NCI-H2107 treated with DMSO at 0.1 percent for 48 hours (cell line): ENCODE results near the gene WWOX.

ENCODE experiments used
- DNase-seq: peaks from one replicate; lab custom pipeline; 2025; ENCODE audit not compliant: unreplicated experiment; lab: John Stamatoyannopoulos, UW

WWOX gene

DNA sequence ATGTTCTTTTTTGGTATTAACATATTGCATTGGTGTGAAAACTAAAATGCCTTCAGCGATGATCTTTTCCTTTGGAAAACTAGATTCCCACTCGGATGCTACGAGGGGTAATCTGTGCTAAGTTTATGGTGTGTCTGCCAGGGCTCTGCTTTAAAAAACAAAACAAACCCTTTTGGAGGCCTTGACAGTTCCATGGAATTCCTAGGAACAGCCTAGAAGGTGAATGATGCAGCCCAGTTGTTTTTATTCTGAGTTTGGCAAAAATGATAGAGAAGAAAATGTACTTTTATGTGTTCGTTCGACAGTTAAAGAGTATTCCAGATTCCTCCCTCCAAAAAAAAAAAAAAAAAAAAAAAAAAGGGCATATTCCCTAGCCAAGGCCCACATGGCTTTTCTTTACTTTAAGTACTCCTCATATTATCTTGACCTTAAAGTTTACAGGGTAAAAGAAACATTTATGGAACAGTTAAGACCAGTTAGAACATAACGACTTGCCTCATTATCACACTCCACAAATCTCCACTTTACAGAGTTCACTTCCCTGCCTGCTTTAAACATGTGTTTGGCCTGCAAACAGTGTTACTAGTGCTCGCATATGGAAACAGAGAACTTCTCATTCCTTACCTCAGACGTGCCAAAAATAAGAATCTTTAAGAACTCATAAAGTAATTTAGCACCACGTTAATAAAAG is 159.1 kb downstream of the WWOX start:
- no peak for DNase-seq

DNA sequence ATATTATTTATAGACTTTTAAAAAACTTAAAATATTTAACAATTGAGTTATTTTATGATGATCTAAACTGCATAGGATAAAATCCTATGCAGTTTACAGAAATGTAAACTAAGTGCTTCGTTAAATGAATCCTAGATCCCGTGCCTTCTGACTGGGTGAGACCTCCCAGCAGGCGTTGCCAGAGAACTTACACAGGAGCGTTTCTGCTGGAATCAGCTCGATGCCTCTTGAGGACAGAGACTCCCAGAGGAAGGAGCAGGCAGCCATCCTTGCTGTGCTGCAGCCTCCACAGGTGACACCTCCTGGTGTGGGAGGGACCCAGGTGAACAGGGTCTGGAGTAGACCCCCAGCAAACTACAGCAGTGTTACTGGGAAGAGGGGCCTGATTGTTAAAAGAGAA is 160.4 kb downstream of the WWOX start:
- no peak for DNase-seq

DNA sequence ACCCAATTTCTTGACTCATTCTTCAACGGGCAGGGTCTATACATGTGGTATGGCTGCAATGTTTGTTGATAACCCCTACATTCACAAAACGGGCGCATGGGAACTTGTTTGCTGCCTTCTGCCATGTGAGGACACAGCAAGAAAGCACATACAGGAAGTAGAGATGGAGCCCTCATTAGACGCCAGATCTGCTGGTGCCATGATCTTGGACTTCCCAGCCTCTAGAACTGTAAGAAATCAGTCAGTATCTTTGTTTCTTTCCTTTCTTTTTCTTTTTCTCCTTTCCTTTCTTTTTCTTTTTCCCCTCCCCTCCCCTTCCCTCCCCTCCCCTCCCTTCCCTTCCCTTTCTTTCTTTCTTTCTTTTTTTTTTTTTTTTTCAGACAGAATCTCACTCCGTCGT is 165.2 kb downstream of the WWOX start:
- no peak for DNase-seq

DNA sequence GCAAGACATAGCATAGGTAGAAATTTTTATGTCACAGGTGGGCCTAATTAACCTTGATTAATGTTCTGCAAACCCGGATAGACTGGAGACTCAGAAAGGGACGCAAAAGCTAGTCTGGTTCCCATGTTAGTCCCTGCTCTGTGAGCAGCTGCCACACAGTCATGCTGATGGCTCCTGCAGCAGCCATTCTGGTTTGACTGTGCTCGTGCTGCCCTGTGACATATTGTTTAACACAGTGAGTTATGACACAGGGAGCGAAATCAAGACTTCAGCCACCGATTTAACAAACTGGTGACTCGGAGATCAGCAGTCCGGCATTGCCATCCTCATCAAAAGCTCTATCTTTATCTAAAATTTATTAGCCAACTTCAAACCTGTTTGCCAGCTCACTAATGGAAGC is 169.8 kb downstream of the WWOX start:
- no peak for DNase-seq

DNA sequence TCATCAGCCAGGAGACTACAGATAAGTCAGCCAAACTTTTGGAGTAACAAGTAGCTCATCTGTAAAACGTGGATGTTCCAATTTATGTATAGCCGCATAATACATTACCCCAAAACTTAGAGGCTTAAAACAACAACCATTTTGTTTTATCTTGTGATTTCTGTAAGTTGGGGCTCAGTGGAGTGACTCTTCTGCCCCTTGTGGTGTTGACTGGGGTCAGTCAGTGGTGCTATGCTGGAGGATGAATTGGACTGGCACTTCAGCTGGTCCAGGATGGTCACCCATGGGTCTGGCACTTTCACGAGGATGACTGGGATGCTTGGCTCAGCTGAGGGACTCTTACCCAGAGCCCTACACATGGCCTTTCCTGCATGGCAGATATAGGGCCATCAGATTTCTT is 172.5 kb downstream of the WWOX start:
- no peak for DNase-seq

DNA sequence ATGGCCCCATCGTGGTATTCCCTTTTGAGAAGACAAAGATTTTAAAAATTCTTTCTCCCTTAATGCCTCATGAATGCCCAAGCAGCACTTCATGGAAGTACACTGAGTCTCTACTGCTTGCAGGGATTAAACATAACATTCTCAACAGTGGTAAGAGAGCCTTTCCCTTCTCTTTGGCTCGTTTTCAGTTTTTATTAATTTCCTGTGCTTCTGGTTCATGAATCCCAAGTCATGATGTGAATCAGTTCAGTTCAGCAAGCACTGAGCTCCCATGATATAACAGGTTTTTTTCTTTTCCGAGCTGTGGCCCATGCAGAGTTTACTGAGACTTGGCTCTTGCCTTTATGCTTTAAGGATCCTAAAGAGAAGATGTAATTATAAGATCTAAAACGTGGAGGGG is 175.3 kb downstream of the WWOX start:
- no peak for DNase-seq

DNA sequence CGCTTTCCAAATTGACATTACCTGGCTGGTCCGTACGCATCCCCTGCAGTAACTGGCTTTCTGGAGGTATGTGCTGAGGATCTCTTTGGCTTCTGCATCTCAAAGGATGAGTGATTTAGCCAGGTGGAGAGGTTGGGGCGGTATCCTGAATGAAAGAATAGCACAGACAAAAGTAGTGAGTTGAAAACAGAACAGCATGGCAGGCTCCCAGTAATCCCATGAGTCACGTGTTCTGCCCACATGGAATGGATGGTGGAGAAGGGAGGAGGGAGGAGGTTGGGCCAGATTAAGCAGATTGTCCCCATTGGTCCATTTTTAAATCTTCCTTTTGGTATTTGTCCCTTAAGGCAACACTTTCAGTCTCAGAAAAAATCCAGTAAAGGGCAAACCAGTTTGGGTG is 176.0 kb downstream of the WWOX start:
- no peak for DNase-seq

DNA sequence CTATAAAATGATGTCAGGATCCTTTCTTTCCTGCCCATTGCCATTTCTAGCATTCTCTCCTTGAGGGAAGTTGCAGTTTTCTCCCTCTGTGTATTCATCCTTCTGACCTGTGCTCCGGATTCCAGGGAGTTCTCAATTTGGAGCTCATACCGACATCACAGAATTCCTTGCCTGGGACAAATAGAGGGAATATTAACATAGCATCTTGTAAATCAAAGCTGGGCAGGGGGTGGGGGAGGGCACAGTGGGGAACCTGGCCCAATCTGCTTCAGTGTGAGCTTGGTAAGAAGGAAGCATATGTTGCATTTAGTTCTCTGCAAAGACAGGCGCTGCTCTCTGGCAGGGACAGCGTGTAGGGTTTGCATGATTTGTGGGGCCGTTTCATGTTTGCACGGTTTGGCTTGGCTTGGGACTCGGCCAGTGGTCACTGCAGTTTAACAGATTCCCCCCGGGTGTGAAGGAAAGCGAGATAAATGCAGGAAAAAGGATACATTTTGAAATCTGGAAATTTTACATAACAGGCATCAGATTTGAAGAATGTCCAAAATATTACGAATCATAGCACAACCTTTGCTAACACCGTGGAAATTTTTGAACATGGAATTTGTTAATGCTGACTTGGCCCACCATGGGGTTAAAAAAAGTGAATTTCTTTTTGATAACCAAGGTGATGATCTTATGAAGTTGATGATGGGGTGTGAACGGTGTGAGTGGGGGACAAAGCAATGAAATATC is 178.0 kb downstream of the WWOX start:
- DNase-seq, result no peak

DNA sequence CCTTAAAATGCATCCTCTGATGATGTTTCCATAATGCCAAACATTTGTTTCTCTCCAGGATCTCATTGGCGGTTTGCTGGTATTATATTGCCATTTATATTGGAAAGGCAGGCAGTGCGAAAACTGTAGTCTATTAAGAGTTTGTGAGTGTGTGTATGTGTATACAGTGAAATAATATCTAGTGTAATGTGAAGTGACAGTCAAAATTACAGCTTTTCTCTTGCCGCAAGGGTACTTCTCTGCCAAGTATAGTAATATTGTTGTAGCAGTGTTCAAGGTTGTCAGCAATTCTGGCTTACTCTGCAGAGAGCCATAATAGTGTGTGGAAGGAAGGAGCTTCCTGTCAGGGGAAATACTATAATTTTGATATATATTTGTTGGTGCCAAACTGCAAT is 178.6 kb downstream of the WWOX start:
- no peak for DNase-seq

DNA sequence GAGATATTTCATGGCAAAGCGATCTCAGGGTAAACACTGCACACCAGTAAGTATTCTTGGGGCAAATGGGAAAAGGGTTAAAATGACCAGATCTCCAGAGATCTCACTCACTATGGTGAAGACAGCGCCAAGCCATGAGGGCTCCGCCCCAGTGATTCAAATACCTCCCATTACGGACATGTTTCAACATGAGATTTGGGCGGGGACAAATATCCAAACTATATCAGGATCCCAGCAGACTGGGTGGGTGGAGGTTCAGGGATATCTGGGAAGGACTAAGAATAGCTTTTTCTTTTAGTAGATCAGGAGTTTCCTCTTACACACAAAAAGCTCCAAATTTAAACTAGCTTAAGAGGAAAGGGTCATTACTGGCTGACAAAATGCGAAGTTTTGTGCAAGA is 181.7 kb downstream of the WWOX start:
- DNase-seq, result no peak

DNA sequence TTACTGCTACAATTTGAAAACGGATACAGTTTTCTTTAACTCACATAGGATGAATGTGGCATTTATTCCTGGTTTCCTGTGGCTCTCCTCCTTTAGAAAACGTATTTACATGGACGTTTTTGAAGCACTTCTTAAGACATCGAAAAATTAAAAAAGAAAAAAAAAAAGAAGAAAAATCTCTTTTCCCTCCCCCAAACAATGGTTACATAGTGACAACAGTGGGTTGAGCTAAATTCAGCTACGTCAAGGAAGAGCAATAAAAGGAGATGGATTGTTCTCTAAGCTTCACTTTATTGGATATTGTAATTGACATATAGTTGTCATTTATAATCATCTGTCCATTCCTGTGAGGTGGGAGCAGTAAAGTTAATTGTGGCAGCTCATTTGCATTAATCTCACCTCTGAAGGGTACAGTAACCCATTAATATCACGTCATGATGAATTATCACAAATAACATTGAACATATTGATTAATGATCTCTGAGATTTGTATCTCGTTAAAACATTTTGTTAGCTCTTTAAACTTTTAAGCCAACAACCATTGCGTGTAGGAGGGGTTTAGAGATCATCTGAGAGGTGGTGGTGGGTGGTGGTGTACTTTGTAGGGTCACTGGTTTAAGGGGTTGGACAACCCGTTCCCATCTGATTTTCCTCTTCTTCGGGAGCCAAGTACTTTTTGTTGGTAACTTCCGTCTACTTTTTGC is 184.2 kb downstream of the WWOX start:
- DNase-seq, result no peak

DNA sequence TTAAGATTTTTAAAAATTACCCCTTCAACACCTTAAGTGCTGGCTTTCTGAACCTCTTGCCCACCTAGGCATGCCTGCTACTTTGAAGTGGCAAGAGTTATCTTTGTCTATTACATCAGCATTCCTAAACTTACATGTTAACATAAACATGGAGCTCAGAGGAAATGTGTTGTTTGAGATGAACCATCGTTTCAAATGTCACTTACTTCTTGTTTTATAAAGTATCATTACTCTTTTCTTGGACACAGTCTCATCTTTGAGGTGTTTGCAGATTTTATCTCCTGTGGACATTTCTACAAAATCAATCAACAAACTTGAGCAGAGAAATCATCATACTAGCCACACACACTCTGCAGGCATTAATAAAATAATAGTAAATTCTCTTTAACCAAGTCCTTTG is 184.9 kb downstream of the WWOX start:
- no peak for DNase-seq

DNA sequence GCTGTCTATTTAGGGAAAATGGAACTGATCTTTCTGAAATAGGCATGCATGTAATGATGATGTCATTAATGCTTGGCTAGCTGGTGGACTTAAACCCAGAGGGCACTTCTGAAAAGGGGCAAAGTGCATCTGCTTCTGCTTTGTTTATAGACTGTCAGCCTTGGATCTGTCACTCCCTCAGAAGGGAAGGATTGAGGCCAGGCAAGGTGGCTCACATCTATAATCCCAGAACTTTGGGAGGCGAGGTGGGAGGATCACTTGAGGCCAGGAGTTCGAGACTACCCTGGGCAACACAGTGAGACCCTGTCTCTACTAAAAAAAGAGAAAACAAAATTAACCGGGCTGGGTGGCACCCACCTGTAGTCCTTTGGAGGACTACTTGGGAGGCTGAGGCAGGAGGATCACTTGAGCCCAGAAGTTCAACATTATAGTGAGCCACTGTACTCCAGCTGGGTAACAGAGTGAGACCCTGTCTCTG is 185.5 kb downstream of the WWOX start:
- no peak for DNase-seq

DNA sequence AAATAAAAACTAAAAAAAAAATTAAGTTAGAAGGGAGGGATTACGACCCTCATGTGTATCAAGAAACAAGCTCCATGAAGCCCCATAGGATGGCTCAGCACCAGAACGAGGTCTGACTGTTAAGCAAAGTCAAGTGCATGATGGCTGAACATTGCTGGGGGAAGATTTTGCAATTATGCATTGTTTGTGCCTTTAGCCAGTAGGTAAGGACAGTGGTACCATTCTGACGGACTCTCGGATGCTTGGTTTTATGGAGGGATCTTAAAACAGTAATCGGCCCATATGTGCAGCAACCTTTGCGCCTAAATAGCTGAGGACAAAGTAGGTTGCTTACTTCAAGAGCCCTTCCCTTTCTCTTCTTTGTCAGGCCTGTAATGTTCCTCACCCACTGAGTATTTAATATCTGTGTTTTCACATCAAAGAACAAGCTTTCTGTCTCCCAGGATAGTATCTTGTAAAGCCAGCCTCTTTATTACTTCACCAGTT is 186.0 kb downstream of the WWOX start:
- DNase-seq, result no peak

DNA sequence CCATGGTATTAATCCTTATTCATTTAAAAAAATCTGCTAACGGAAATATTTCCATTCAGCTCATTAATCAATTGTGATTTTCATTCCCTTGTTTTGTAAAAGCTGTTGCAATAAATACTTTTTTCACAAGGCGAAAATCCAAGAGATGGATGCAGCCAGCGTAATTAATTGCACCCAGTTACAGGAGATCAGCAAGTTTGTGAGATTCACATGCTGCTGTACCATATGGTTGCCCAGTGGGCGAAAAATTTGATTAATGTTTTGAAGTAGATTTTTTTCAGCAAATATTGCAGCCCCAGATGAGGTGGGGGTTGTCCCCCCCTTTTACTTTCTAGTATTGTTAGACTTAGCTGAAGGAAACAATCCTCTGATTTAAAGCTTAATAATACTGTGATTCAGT is 186.6 kb downstream of the WWOX start:
- DNase-seq, result no peak

DNA sequence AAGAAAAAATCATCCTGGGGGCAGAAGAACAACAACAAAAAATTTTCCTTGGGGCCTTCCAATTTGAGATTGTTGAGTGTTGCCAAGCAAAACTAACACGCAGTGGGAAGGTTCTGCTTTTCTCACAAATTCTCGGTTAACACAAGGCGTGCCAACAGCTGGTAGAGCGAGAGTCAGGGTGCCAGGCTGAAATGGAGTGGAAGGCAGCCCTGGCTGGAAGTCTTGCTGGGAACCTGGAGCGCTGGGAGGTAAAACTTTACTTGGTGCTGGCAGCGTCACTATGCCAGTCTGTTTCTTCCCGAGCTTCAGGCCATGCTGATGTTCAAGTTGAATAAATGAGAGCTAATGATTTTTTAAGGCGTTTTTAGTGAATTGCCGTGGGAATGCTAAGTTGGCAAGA is 189.4 kb downstream of the WWOX start:
- DNase-seq, result no peak

DNA sequence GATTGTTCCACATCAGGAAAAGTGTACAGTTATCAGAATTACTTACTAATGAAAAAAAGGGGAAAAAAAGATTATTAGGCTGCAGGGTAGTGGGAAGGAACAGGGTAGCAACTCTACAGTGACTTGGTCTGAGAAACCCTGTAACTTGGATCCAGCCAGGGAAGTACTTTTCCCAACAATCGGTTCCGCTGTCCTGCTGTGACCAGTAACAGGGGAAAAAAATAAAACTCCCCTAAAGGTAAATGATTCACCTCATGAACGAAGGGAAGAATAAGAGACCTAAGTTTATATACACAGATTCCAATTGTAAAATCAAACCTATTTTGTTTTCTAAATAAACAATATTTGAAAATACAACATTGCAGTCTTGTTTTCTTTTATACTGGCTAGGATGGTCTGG is 189.9 kb downstream of the WWOX start:
- no peak for DNase-seq

DNA sequence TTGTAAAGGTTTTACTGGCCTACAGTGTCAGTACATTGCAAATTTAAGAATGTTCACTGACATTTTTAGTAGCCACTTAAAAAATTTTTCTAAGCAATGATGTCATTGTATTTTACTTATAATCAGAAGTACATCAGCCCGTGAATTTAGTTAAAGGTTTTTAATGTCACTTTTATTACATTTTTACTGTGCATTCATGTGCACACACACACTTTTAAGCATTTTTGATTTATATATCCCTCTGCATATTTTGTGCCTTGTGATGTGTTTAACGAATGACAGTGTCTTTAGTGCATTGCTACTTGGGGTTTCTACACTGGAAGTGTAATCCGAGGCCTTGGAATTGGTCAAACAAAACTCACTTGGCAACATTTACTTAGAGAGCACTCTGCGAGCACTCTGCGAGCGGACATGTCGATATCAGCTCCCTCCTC is 190.4 kb downstream of the WWOX start:
- DNase-seq, result no peak

DNA sequence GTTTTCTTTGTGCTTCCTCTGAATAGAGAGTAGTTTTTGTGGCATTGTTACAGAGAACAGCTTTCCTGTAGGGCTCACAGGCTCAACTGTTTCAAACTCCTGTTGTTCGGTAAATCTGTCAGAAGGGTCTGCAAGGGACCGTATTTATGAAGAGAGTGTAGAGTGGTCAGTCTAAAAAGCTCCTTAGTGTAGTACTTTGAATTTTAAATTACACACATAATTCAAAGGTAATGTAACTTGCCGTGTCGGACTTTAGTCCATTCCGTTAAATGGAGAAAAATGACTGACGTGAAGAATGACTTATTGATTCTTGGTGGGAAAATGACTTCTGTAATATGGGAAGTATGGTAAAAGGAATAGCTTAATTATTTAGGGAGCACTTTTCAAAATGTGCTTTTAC is 190.9 kb downstream of the WWOX start:
- DNase-seq, result no peak

DNA sequence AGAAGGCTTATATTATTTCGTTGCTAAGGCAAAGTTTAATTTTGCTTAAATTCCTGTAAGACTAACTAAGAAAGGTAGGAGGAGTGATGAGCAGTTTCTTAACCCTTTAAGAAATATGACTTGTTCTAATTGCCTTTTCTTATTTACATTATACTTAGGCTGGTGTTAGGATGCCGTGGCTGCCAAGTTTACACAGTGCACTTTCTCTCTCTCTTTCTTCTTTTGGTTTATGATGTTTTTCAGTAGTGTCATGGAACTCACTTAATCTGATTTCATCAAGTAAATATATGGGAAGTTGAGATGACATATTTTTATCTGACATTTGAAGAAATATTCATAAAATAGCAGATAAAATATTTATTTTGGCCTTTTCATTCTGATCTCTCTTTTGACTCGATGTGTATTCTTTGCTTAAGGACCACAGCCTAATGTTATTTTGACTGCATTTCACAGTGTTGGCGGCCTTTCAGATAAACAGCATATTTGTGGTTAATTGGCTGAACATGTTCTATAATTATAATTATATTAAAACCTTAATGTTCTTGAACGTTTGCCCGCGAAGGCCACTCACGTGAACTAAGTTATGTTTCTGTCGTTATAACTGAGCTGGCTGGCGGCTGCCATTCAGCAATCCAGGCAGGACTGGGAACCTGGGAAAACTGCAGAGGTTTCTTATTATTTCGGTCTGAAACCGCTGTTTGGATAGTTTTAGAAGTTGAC is 191.6 kb downstream of the WWOX start:
- DNase-seq, result no peak

DNA sequence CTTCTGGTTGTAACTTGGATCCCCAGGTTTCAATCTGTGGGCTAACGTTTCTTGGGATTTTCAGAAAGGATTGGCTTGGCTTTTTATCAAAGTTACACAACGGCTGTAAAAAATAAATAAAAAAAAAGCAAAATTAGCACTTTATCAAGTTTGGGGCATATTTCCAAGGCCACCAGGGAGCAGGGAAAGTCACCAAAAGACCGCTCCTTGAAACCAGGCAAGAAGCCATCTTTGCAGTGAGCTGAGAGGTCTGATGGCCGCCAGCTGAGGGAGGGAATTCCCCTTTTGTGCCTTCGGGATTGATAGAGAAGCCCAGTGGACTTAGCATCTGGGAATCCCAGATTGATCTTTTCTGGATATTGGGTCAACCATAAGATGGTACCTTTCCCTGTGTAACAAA is 192.2 kb downstream of the WWOX start:
- no peak for DNase-seq
